ENCODE measurements around the gene TSPAN11.

Gene TSPAN11

GRCh38 chr12:31035226-31035625, 108.7 kb downstream of the TSPAN11 start:
- Mint-ChIP-seq H3K27me3 (peaks cover 6% of the 10 kb centered on the region), H3K4me1 (ENCODE audit: low read depth) (no peaks in the 10 kb centered on the region), H3K4me3 (no peak overlapping the region), H3K36me3 (ENCODE audit: low read depth) (no peaks in the 10 kb centered on the region), H3K27ac (no peak overlapping the region), H3K9me3 (no peaks in the 10 kb centered on the region)

DNA sequence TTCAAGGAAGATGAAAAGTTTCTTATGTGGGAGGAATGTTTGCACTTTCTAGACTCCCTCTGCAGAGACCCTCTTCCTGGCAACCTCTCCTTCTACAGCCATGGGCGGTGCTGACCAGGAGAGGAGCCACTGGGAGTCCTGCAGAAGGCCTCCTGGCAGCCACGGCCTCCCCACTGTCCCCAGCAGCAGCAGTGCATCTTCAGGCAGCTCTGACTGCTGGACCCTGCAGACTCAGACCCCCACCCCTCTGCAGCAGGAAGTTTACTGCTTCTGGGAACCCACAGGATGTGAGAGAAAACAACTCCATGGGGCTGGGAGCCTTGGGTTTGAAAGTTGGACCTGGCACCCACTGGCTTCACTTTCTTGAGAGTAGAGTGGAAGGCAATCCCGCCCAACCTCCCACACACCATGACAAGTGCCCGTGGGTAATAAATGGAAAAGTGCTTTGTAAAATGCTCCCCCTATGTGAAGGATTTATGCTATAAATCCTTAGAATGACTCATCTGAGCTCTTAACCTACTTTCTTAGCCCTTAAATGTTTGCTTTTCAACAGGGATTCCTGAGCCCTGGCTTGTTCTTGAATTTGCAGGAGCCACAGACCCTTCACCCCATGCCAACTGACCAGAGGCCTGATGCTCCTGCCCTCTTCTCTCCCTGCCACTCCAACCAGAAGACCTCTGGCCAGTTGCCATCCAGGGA, 109.6 kb downstream of the TSPAN11 start:
- Mint-ChIP-seq H3K4me1 (ENCODE audit: low read depth) (no peaks in the 10 kb centered on the region), H3K36me3 (ENCODE audit: low read depth) (no peaks in the 10 kb centered on the region), H3K9me3 (no peaks in the 10 kb centered on the region), H3K27me3 (peaks cover 6% of the 10 kb centered on the region), H3K27ac (no peak overlapping the region), H3K4me3 (no peak overlapping the region)

DNA sequence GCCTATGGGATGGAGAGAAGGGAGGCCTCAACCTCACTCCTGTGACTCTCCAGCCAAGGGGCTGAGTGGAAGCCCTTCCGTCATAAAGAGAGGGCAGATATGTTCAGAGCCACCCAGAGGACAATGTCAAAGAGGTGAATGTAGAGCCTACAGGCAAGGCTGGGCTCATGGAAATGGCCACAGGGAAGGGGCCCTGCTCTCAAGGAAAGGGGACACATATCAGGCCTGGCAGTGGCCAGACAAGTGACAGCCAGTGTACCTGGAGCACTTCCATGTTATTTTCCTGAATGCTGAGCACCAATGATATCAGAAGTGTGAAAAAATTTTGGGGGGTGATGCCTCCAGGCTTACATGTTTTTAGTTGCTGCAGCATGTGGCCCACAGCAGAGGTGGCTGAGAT, 110.5 kb downstream of the TSPAN11 start:
- H3K27me3 Mint-ChIP-seq = peaks cover 6% of the 10 kb centered on the region
- no peaks in the 10 kb centered on the region for H3K9me3 Mint-ChIP-seq
- no peak overlapping the region for H3K27ac Mint-ChIP-seq
- H3K36me3 Mint-ChIP-seq (ENCODE audit: low read depth) = no peaks in the 10 kb centered on the region
- no peak overlapping the region for H3K4me3 Mint-ChIP-seq
- no peaks in the 10 kb centered on the region for H3K4me1 Mint-ChIP-seq (ENCODE audit: low read depth)

DNA sequence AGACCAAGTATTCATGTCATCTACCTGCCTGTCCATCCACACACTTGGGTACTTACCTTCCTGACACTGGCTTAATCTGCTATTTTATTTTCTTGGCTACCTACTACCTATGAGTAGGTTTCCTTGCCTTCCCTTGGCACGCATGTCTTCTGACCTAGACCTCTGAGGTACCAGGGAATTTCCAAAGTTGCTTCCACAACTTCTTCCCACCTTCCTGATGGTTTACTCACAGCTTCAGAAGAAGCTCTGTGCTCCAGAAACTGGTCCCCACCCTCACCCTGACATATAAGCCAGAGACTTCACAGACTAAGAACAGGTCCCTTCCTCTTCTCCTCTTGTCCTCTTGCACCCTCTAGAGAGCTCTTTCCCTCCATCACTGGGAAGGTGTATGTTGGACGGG, 111.4 kb downstream of the TSPAN11 start:
- H3K27me3 Mint-ChIP-seq = peaks cover 6% of the 10 kb centered on the region
- no peak overlapping the region for H3K4me3 Mint-ChIP-seq
- no peaks in the 10 kb centered on the region for H3K9me3 Mint-ChIP-seq
- H3K27ac Mint-ChIP-seq = no peak overlapping the region
- H3K4me1 Mint-ChIP-seq (ENCODE audit: low read depth) = no peaks in the 10 kb centered on the region
- H3K36me3 Mint-ChIP-seq (ENCODE audit: low read depth) = no peaks in the 10 kb centered on the region

DNA sequence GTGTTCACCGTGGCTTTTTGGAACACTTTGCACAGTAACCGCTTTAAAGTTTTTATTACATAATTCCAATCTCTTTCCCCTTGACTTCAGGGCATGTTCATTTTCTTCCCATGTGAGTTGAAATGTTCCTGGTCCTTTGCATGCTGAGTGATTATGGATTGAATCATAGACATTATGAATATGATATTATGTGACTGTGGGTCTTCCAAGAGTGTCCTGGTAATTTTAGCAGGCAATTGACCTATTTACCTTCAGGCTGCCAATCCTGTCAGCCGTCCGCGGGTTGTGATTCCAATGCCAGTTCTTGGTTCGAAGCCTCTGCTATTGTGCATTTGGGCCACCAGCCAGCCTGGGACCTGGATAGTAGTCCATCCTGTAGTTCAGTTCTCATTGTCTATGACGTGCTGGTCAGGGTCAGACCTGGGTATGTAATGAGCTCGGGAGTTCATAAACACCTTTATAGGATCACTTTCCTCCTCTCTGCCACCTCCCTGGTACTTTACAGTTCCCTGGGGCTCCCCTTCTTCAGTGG, 114.6 kb downstream of the TSPAN11 start:
- Mint-ChIP-seq H3K27me3 (peaks cover 6% of the 10 kb centered on the region), H3K4me1 (ENCODE audit: low read depth) (no peaks in the 10 kb centered on the region), H3K27ac (no peak overlapping the region), H3K4me3 (no peak overlapping the region), H3K9me3 (no peaks in the 10 kb centered on the region), H3K36me3 (ENCODE audit: low read depth) (no peaks in the 10 kb centered on the region)
